GM12874 (cell line): ENCODE data around the gene DPYD.

ENCODE experiments used
- TF ChIP-seq, protein P1 (sequence below): IDR thresholded peaks from 2 replicates; pipeline ENCODE4 v1.5.1; 2011; ENCODE audit warnings: low read depth, mild to moderate bottlenecking, control low read depth, low read length, moderate library complexity; ENCODE audit not compliant: insufficient read depth

DPYD gene

DNA sequence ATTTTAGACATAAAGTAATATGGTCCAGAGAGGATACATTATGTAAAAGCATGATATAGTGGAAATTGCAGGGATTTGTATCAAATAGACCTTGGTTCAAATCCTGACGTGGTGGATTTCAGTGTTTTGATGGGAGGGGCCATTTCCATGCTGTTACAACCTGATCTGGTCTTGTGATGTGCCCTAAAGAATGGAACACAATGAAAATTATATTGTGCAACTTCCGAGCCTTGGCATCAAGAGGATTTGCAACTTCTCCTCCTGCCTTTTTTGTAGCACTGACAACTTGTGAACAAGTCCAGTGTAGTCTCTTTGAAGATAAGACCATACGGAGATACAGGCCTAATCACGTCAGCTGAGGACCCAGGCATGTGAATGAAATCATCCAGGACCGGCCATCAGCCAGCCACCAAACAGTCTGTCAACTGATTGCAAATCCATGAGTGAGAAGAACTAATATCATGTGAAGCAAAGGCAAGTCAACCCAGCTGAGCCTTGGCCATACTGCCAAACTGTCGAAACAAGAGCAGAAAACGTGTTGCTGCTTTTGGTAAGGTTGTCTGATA is 412.1 kb downstream of the DPYD start:
- TF ChIP-seq, protein P1, sequence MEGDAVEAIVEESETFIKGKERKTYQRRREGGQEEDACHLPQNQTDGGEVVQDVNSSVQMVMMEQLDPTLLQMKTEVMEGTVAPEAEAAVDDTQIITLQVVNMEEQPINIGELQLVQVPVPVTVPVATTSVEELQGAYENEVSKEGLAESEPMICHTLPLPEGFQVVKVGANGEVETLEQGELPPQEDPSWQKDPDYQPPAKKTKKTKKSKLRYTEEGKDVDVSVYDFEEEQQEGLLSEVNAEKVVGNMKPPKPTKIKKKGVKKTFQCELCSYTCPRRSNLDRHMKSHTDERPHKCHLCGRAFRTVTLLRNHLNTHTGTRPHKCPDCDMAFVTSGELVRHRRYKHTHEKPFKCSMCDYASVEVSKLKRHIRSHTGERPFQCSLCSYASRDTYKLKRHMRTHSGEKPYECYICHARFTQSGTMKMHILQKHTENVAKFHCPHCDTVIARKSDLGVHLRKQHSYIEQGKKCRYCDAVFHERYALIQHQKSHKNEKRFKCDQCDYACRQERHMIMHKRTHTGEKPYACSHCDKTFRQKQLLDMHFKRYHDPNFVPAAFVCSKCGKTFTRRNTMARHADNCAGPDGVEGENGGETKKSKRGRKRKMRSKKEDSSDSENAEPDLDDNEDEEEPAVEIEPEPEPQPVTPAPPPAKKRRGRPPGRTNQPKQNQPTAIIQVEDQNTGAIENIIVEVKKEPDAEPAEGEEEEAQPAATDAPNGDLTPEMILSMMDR: no peak

DNA sequence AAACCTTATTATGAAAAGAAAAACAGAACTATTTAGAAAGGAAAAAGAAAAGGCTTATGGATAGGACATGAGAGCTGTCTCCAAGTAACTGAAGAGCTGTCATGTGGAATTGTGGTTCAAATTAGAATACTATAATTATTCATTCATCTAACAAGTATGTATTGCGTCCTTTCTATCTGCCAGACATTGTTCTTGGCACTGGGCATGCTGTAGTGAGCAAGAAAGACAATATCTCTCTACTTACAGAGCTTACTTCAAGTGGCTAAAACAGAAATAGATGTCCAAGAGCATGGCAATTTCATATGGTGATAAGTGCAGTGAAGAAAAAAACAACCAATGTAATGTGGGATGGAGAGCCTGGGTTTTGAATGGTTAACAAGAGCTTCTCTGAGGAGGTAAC is 413.0 kb downstream of the DPYD start:
- TF ChIP-seq, protein P1: no peak

DNA sequence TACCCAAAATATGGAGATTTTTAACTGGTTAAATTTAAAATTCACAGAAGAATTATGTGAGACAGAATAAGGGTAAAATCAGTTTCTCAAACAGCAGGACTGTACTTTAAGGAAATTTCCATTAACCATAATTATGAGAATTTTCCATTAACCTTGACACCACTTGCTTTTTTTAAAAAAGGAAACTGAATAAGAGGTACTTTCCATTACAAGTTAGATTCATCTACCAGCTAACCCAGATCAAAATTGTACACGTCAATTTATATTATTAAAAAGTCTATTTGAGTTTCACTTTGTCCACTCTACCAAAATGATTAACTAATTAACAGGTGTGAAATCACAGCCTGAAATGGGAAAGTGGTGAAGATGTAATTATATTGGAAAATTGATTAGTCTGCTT is 414.5 kb downstream of the DPYD start:
- TF ChIP-seq, protein P1: no peak

DNA sequence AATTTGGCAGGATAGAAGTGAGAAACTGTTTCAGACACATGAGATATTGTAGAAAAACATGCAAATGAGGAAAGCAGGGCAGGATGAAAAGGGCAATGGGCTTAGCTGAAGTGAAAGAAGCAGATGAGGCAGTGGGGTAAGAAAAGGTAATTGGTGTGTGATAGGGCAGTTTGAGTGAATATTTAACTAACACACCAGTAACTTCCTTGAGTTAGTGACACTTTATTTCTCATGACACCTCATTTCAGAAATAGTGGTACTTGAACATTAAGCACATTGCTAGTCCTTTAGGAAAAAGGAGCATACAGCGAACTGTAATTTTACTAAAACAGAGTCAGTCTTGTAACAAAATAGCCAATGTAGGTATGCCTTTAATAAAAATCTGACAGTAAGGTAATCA is 415.0 kb downstream of the DPYD start:
- TF ChIP-seq, protein P1: no peak

DNA sequence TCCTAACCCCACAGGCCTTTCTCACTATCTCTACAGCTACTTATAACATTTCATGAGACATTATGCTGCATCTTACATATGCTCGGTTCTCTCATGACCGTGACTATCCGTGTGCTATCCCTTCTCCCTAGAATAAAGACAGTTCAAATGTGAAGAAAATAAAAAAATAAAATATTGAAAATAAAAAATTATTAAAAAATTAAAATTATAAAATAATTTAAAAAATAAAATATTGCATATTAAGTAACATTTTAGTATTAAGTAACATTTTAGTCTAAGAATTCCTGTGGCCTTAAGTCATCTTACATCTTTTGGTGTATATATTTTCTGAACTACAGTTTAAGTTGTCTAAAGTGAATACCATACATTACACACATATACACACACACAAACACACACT is 415.5 kb downstream of the DPYD start:
- TF ChIP-seq, protein P1: no peak

DNA sequence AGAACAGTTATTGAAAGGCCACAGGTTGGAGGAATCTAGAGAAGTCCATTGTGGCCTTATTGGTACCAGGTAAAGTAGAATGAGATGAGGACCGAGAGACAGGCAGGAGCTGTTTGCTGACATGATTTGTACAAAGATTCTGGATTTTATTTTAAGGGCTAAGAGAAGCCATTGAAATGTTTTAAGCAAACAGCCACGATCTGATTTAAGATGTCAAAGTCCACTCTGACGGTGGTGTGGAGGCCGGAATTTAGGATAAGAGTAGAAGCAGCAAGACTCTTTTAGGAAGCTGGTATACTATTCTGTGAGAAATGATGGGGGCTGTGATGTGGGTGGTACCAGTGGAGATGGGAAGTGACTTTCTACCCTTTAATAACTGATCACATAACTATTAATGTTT is 418.5 kb downstream of the DPYD start:
- TF ChIP-seq, protein P1: no peak

DNA sequence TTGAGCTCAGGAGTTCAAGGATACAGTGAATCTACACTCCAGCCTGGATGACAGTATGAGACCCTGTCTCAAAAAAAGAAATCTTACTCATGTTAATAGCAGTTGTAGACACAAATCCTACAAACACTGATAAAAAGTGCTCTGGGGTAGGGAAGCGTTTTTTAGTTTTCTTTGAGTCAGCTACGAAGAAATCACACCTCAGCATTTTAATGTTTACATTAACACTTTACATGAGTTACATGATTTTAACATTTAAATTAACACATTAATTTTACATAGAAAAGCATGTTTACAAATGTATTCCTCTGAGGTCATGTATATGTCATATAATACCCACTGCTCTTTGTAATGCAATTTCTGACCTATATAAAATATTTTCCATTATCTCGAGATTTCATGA is 419.2 kb downstream of the DPYD start:
- TF ChIP-seq, protein P1: no peak
